Prostate gland (tissue), 2 donors: Measurements from ENCODE around the gene SP8. TPM values are rescaled to one million over a fixed set of nuclear protein-coding genes. Genes with fewer than 3 reads are reported as not detected.
A peak's percentile ranks its signal among the peaks of the same experiment; 100 is the strongest.

Experiments used
- DNase-seq: peaks from one replicate; pipeline ENCODE4 v3.0.0-alpha.2; 2019; ENCODE audit warnings: low spot score
- H3K27ac ChIP-seq, 2 donors: fragments of 200-600 bp; sonication (generic); 2 replicates each; pipeline ENCODE4 v1.5.1; 2017 to 2019
- H3K27me3 ChIP-seq: fragments of 200-600 bp; sonication (generic); replicated peaks from 2 replicates; pipeline ENCODE4 v1.5.1; 2019; ENCODE audit not compliant: insufficient read depth
- H3K36me3 ChIP-seq, 2 donors: fragments of 200-600 bp; sonication (generic); 1 replicate in 1 of 2; 2 replicates in 1 of 2; pipeline versions ENCODE4 v1.5.1 to v1.8.1; 2017 to 2019
- H3K4me1 ChIP-seq: fragments of 200-600 bp; sonication (generic); replicated peaks from 2 replicates; pipeline ENCODE4 v1.5.1; 2019
- H3K4me3 ChIP-seq, 2 donors: fragments of 200-600 bp; sonication (generic); 2 replicates each; pipeline ENCODE4 v1.5.1; 2017 to 2019
- H3K9me3 ChIP-seq: fragments of 200-600 bp; sonication (generic); 2 replicates; pipeline ENCODE4 v1.5.1; 2017
- CTCF ChIP-seq, 4 experiments: fragments of 200-600 bp in 2 of 4; fragments of 450-650 bp in 2 of 4; sonication (generic) in 2 of 4; IDR thresholded peaks; 1 replicate in 3 of 4; 2 replicates in 1 of 4; pipeline ENCODE4 v1.5.1; 2016 to 2019; ENCODE audit warnings: antibody characterized with exemption in 4 of 4, mild to moderate bottlenecking in 2 of 4, moderate library complexity in 2 of 4
- POLR2A ChIP-seq: fragments of 450-650 bp; IDR thresholded peaks from one replicate; pipeline ENCODE4 v1.6.1; 2016; ENCODE audit warnings: antibody characterized with exemption, mild to moderate bottlenecking
- POLR2AphosphoS5 ChIP-seq: sonication (generic); formaldehyde crosslinking; IDR thresholded peaks from one replicate; pipeline ENCODE4 v1.6.1; 2017; ENCODE audit warnings: antibody characterized with exemption
- WGBS: methylation state at CpG from one replicate; pipeline ENCODE4 v1.1.5; 2018; 5-methylcytosine and 5-hydroxymethylcytosine counted together
- intact Hi-C: fragments of 100-400 bp; cut with DNase I; formaldehyde crosslinking; loops from one replicate; pipeline ENCODE4 v1.14.2; 2022
- total RNA-seq, 2 donors: library from RNA; depleted of rRNA; stranded (reverse); fragments of >200 nt; gene quantifications; one replicate each; pipeline ENCODE4 v1.1.0, GENCODE V29; 2016

Gene SP8
- total RNA-seq, 2 donors from 2014 or later: 7.4 to 44.5 TPM

- no peak for TF ChIP-seq CTCF (IDR thresholded peaks at IDR 0.05)
- intact Hi-C loops: no loop called here
- no peaks in the 10 kb centered on the region for H3K4me1 ChIP-seq
- no peak for DNase-seq
- H3K27ac ChIP-seq: peak overlapping the region; percentile 90 to 93
- H3K36me3 ChIP-seq: no peaks in the 10 kb centered on the region
- 37% methylated on average over 8 of the region's 8 CpGs for WGBS
- peak overlapping the region; percentile 22 to 38 for H3K4me3 ChIP-seq
- no peaks in the 10 kb centered on the region for H3K9me3 ChIP-seq
- H3K27me3 ChIP-seq: no peaks in the 10 kb centered on the region
These were observed 5.1 kb upstream of the SP8 start for GRCh38 chr7:20791538-20792434.

- WGBS: 27% methylated on average over 5 of the region's 5 CpGs
- H3K27me3 ChIP-seq: no peaks in the 10 kb centered on the region
These were observed 3.7 kb upstream of the SP8 start for GRCh38 chr7:20790375-20790774.

GRCh38 chr7:20788420-20788990, 1.8 kb upstream of the SP8 start:
- intact Hi-C loops: no loop called here
- Histone ChIP-seq H3K4me1 (no peaks in the 10 kb centered on the region), H3K4me3 (no peak overlapping the region), H3K9me3 (no peaks in the 10 kb centered on the region), H3K36me3 (no peaks in the 10 kb centered on the region), H3K27ac (peak overlapping the region; percentile 90 to 93), H3K27me3 (no peaks in the 10 kb centered on the region)
- no peak for DNase-seq
- 39% methylated on average over 10 of the region's 10 CpGs for whole genome bisulfite sequencing
- TF ChIP-seq POLR2AphosphoS5 (peak; percentile 9), CTCF (IDR thresholded peaks at IDR 0.05) (no peak), POLR2A (no peak)

More at GRCh38 chr7:20790375-20790774, 3.7 kb upstream of the SP8 start:
- intact Hi-C loops: no loop called here
- H3K4me3 ChIP-seq: peak overlapping the region; percentile 22
- peak overlapping the region; percentile 90 to 93 for H3K27ac ChIP-seq
- DNase-seq: no peak
- H3K36me3 ChIP-seq: no peaks in the 10 kb centered on the region
- no peaks in the 10 kb centered on the region for H3K4me1 ChIP-seq
- TF ChIP-seq CTCF (IDR thresholded peaks at IDR 0.05) (no peak), POLR2A (no peak), POLR2AphosphoS5 (no peak)
- H3K9me3 ChIP-seq: no peaks in the 10 kb centered on the region

GRCh38 chr7:20787660-20788419, 1.2 kb upstream of the SP8 start:
- Histone ChIP-seq H3K27ac (peak overlapping the region; percentile 90 to 93), H3K36me3 (no peaks in the 10 kb centered on the region), H3K9me3 (no peaks in the 10 kb centered on the region), H3K4me3 (peak overlapping the region; percentile 39 to 55), H3K4me1 (no peaks in the 10 kb centered on the region), H3K27me3 (no peaks in the 10 kb centered on the region)
- intact Hi-C loops: no loop called here
- 23% methylated on average over 21 of the region's 21 CpGs for WGBS
- TF ChIP-seq POLR2AphosphoS5: no peak
- no peak for TF ChIP-seq POLR2A
- no peak for DNase-seq

GRCh38 chr7:20786421-20786778, 286 bp downstream of the SP8 start:
- Histone ChIP-seq H3K36me3 (no peaks in the 10 kb centered on the region), H3K9me3 (no peaks in the 10 kb centered on the region), H3K4me1 (no peaks in the 10 kb centered on the region), H3K27me3 (no peaks in the 10 kb centered on the region), H3K4me3 (peak overlapping the region; percentile 39 to 55), H3K27ac (peak overlapping the region; percentile 90 to 93)
- no peak for DNase-seq
- intact Hi-C loops: no loop called here
- 4% methylated on average over 14 of the region's 14 CpGs for WGBS
- no peak for TF ChIP-seq POLR2A
- no peak for TF ChIP-seq POLR2AphosphoS5
- no peak for TF ChIP-seq CTCF (IDR thresholded peaks at IDR 0.05)
